SH-SY5Y (cell line): Measurements from ENCODE around the gene TTN.

Source experiments
- GATA2 ChIP-seq: IDR thresholded peaks from 2 replicates; pipeline ENCODE4 v1.6.1; 2011; ENCODE audit warnings: mild to moderate bottlenecking, low read depth, low read length
- GATA3 ChIP-seq: IDR thresholded peaks from 2 replicates; pipeline ENCODE4 v1.6.1; 2011; ENCODE audit warnings: low read depth, mild to moderate bottlenecking, low read length, moderate library complexity

DNA sequence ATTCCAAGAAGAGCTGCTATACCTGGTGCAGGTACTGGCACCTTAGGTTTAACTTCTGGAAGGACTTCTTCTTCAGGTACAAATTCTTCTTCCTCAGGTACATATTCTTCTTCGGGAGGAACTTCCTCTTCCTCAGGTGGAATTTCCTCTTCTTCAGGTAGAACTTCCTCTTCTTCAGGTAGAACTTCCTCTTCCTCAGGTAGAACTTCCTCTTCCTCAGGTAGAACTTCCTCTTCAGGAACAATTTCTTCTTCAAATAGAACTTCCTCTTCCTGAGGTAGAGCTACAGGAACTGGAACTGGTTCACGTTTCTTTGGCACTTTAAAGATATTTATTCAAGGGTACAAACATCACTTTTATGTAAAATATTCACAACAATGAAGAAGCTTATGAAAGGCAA lies 129.6 kb downstream of the TTN start:
- TF ChIP-seq GATA2 (no peak), GATA3 (no peak)
